ENCODE results near the gene BMP2K.

DNA sequence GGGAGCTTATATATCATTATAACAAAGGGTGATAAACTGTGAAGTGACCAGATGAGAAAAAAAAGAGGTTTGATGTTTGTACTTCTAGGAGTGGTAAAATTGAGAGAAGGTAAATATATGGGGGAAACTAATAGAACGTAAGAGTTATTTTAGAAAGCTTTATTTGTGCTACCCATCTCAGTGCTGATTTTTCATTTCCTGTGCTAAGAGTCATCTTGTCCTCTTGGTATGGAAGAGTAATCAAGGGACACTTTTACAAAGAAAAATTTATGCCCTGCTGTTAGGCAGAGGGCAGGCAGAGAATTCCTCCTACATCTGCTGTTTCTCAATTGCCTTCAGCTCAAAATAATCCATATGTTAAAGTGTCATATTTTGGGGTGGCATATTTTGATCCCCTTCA, 49.6 kb upstream of the BMP2K start:
- TF ChIP-seq, protein P1, sequence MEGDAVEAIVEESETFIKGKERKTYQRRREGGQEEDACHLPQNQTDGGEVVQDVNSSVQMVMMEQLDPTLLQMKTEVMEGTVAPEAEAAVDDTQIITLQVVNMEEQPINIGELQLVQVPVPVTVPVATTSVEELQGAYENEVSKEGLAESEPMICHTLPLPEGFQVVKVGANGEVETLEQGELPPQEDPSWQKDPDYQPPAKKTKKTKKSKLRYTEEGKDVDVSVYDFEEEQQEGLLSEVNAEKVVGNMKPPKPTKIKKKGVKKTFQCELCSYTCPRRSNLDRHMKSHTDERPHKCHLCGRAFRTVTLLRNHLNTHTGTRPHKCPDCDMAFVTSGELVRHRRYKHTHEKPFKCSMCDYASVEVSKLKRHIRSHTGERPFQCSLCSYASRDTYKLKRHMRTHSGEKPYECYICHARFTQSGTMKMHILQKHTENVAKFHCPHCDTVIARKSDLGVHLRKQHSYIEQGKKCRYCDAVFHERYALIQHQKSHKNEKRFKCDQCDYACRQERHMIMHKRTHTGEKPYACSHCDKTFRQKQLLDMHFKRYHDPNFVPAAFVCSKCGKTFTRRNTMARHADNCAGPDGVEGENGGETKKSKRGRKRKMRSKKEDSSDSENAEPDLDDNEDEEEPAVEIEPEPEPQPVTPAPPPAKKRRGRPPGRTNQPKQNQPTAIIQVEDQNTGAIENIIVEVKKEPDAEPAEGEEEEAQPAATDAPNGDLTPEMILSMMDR (IDR thresholded peaks at IDR 0.05; ENCODE audit: low read depth, low read length) = no peak
- TF ChIP-seq POLR2A (IDR thresholded peaks at IDR 0.05; ENCODE audit: extremely low read depth, insufficient read length) = no peak
